ENCODE data around the gene PLVAP.

PLVAP gene

DNA sequence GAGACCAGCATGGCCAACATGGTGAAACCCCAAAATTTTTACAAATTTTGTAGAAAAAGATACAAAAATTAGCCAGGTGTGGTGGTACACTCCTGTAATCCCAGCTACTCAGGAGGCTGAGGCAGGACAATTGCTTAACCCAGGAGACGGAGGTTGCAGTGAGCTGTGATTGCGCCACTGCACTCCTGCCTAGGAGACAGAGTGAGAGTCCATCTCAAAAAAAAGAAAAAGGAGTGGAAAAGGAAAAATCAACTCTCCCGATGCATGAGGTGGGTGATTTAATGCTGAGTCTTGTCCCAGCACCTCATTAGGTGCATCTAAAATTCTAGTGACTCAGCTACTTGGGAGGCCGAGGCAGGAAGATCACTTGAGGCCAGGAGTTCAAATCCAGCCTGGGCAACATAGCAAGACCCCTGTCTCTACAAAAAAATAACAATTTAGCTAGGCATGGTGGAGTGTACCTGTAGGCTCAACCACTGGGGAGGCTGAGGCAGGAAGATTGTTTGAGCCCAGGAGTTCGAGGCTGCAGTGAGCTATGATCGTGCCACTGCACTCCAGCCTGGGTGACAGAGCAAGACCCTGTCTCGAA is 20.0 kb downstream of the PLVAP start:
- no peak for DNase-seq (ENCODE audit: low read depth)

DNA sequence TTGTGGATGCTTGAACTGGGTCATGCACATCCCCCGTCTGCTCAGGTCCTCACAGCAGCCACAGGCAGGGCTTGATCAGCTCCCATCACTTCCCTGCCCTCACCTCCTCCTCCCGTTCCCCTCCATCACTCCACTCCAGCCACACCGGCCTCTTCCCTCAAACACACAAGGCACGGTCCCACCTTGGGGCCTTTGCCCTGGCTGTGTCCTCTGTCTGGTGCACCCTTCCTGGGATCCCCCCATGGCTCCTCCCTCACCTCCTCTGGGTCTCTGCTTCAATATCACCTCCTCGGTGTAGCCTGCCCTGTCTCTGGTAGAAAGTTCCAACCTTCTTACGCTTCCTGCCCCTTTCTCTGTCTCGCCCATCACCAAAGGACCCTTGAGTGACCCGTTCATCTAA is 23.8 kb downstream of the PLVAP start:
- no peak for DNase-seq (ENCODE audit: low read depth)

DNA sequence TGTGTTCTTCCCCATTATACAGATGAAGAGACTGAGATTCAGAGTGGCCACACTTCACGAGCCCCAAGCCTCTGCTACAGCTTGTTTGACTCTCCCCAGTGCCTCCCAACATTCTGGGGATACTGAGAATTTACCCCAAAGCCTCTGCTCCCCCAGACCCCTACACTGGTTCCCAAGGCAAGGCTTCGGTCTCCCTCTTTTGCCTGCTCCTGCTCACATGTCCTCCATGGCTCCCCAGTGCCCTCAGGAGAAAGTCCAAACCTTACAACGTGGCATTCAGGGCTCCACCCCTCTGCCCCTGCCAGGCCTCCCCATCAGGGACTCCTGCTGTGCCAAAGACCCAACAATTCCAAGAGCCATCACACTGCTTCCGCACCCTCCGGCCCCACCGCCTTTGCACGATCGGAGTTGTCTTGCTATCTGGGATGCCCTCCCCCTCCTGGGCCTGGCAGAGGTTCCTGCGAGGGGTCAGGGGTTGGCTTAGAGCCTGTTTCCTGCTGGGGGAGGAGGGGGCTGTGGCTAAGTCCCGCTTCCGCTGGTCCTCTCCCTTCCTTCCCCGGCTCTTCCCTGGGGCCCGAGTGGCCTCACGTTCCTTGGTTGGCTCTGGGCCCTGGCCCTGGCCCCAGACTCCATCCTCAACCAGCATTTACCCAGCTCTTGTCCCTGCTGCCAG is 24.4 kb downstream of the PLVAP start:
- no peak for DNase-seq (ENCODE audit: low read depth)

DNA sequence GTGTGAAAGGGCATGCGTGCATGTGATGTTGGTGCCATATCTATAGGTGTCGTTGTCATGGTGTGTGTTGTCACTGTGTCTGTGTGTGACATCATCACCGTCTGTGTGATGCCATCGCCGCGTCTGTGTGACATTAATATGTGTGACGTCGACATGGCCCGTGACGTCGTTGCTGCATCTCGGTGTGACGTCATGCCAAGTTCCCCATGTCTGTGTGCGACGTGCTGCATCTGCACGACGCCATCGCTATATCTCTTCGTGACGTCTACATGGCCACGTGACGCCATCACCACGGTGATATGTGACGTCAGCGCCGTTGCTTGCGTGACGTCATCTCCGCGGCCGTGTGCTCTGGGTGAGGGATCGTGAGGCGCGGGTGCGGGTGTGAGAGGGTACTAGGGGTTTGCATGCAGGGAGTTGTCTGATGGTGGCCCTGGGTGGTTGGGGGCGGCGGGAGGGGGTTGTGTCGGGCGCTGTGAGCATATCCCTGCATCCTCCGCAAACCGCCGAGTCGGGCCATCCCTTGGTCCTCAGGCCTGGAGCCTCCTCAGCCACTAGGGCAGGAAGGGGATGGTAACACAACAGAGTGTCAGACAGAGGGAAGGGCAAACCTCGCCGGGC is 25.2 kb downstream of the PLVAP start:
- DNase-seq (ENCODE audit: low read depth) = no peak

DNA sequence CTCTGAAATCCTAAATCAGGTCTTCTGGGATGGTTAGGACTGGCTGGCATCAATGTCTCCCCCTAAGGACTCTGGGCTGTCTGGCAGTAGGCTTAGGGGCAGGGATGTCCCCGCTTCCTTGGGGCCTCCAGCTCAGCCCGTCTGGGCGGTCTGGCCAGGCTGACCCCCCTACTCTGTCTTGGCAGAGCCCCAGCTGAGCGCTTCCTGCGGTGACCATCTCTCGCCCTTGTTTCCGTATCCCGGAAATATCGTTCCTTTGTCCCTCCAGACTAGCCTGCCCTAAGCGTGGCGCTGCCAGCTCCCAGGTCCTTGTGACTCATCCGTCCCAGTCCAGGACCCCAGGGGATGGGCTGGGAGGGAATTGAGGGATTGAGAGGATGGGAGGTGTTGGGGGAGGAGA is 28.4 kb downstream of the PLVAP start:
- no peak for DNase-seq (ENCODE audit: low read depth)

DNA sequence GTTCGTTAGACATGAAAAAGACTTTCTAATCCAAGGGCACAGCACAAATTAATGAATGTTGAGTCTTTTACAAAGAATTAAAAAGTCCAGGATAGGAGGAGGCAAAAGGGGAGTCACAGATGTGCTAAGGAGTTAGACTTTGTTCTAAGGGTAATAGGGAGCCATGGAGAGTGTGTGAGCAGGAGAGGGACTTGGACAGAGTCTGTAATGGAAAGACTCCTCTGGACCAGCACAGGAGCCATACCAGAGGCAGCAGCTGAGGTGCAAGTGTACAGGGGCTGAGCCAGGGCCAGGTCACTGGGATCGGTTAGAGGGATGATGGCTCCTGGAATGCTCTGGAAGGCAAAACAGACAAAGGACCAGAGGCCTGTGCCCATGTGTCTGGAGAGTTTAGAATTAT is 29.3 kb downstream of the PLVAP start:
- DNase-seq (ENCODE audit: low read depth) = no peak

DNA sequence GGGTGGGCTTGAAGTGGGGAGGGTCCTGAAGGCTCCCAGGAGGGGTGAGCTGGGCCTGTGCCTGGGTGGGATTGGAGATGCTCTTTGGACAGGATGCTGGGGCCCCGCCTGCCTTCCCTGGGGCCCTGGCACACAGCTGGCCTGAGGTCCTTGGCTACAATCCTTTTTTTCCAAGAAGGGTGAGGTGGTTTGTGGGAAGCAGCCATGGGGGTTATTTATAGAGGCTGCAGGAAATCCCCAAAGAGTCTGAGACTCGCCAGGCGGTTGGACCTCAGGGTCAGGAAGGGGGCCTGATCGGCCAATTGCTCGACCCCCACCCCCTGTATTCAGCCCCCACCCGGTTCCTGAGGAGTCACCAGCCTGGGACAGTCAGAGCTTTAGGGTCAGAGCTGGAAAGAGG is 29.8 kb downstream of the PLVAP start:
- no peak for DNase-seq (ENCODE audit: low read depth)

DNA sequence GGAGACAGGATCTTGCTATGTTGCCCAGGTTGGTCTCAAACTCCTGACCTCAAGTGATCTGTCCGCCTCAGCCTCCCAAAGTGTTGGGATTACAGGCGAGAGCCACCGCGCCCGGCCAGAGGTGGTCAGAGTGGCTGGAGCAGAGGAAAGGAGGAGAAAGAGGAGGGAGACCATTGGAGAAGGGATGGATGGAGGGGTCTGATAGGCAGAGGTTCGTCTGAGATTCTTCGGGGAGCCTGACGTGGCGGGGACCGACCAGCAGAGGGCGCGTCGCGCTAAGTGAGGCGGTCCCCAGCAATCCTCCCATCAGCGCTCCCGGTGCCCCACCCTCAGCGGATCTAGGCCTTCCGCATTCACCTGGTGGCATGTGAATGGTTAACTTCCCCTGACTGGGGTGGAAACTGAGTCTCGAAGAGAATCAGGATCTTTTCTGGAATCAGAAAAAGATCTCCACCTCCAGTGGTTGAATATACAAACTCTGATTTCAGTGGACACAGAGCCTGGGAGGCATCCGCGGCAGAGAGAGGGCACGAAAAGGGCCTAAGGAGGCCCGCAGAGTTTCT is 31.0 kb downstream of the PLVAP start:
- no peak for DNase-seq (ENCODE audit: low read depth)

DNA sequence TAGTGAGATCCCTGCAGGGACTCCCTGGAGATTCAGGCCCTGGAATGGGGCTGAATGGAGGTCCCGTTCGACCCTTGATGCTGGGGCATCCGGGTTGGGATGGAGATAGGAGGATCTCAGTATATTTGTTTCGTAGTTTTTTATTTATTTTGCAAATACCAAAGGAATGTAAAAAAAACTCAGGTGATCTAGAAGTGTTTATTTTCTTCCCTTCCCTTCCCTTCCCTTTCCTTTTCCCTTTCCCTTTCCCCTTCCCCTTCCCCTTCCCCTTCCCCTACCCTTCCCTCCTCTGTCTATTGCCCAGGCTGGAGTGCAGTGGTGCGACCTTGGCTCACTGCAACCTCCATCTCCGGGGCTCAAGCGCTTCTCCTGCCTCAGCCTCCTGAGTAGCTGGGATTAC is 35.3 kb downstream of the PLVAP start:
- DNase-seq (ENCODE audit: low read depth) = no peak

DNA sequence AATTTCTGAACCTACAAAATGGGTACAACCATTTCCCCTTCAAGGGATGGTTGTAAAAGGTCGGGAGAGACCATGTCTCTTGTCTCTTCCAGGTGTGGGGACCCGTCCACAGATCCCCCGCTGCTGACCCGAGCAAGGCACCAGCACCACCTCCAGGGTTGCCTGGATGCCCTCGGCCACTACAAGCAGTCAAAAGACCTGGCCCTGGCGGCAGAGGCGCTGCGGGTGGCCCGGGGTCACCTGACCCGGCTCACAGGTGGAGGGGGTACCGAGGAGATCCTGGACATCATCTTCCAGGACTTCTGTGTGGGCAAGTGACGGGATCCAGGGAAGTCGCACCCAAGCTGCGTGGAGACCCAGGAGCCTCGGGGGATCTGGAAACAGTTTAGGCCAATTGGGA is 35.8 kb downstream of the PLVAP start:
- no peak for DNase-seq (ENCODE audit: low read depth)

DNA sequence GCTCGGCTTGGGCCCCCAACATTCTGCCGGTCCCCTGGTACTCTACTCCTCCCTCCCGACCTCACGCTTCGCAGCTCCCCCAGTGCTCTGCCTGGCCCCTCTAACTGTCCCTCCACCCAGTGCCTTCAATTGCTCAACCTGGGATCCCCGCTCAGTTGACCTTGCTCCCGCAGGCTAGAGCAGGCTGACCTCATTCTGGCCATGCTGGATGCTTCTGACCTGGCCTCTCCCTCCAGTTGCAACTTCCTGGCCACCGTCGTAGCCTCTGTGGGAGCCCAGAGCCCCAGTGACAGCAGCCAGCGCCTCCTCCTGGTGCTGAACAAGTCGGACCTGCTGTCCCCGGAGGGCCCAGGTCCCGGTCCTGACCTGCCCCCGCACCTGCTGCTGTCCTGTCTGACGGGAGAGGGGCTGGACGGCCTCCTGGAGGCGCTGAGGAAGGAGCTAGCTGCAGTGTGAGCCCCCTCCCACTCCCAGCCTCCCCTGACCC is 36.2 kb downstream of the PLVAP start:
- DNase-seq (ENCODE audit: low read depth) = no peak

DNA sequence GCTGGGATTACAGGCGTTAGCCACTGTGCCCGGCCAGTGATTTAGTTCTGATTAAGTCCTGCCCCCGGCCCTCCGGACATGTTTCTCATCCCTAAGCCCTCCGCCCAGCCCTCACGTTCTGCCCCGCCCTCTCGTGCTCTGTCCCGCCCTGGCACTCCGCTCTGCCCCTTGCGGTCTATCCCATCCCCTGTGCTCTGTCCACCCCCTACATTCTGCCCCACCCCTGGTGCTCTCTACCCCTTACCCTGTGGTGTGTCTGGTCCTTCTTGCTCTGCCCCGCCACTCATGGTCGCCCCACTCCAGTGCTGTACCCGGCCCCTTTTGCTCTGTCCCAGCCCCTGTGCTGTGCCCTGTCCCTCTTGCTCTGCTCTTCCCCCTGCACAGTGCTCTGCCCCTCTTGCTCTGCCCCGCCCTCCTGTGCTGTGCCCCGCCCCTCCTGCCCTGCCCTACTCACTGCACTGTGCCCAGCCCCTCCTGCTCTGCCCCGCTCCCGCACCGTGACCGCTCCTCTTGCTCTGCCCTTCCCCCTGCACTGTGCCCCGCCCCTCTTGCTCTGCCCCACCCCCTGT is 36.8 kb downstream of the PLVAP start:
- no peak for DNase-seq (ENCODE audit: low read depth)

DNA sequence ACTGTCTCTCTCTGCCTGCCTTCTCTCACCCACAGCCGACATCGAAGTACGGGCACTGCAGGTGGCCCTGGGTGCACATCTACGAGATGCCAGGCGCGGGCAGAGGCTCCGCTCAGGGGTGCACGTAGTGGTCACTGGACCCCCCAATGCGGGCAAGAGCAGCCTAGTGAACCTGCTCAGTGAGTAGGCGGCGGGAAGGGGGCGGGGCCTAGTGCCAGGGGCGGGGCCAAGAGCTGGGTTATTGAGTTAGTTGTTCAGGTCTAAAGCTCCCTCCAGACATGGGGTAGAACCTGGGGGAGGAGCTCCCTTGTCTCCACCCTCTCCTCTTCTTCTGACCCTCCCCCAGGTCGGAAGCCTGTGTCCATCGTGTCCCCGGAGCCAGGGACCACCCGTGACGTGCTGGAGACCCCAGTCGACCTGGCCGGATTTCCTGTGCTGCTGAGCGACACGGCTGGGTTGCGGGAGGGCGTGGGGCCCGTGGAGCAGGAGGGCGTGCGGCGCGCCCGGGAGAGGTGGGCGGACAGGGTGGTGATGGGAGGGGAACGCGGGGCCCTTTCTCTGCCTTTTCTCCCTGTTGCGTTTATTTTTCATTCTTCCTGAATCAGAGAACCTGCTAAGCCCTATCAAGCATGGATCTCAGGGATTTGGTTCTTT is 37.9 kb downstream of the PLVAP start:
- no peak for DNase-seq (ENCODE audit: low read depth)

DNA sequence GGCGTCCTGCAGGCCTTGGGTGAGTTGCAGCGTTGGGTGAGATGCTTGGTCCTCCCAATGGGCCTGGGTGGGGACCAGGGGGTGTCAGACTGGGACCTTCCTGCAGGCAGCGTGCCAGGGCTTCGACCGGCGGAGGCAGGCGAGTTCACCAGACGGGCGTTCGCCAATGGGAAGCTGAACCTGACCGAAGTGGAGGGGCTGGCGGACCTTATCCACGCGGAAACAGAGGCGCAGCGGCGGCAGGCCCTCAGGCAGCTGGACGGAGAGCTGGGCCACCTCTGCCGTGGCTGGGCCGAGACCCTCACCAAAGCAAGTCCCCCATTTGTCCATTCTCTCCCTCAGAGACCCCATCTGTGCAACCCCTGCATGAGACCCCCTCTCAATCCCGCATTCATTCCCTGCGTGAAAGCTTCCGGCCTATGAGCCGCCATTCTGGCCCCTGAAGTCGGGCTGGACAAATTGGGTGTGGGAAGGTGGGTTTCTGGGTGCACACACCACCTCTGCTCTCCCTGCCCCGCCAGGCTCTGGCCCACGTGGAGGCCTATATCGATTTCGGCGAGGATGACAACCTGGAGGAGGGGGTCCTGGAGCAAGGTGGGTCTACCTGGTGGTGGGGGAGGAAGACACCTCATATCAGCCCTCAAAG is 38.6 kb downstream of the PLVAP start:
- no peak for DNase-seq (ENCODE audit: low read depth)

DNA sequence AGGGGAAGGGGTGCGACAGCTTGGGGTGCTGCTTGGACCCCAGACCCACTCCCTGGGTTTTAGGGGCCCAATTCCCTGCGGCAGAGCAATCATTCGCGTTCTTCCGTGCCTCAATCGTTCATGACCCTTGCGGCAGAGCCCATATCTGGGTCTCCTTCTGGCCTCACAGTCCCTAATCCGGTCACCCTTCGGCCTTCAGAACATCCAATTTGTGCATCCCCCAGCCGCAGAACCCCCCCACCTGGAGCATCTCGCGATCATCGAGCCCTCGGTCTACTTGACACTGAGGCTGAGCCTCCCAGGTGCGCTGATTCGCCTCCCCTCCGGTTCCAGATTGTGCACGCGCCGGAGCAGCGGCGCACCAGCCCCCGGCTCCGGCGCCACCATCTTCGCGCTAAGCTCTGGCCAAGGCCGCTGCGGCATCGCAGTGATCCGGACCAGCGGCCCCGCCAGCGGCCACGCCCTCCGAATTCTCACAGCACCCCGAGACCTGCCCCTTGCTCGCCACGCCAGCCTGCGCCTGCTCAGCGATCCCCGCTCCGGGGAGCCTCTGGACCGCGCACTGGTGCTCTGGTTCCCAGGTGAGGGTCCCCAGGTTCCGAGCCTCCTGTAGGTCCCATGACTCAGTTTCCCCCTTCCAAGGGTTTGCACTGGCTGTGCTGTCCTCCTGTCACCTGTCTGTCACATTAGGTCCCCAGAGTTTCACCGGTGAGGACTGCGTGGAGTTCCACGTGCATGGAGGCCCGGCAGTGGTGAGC is 39.3 kb downstream of the PLVAP start:
- no peak for DNase-seq (ENCODE audit: low read depth)

DNA sequence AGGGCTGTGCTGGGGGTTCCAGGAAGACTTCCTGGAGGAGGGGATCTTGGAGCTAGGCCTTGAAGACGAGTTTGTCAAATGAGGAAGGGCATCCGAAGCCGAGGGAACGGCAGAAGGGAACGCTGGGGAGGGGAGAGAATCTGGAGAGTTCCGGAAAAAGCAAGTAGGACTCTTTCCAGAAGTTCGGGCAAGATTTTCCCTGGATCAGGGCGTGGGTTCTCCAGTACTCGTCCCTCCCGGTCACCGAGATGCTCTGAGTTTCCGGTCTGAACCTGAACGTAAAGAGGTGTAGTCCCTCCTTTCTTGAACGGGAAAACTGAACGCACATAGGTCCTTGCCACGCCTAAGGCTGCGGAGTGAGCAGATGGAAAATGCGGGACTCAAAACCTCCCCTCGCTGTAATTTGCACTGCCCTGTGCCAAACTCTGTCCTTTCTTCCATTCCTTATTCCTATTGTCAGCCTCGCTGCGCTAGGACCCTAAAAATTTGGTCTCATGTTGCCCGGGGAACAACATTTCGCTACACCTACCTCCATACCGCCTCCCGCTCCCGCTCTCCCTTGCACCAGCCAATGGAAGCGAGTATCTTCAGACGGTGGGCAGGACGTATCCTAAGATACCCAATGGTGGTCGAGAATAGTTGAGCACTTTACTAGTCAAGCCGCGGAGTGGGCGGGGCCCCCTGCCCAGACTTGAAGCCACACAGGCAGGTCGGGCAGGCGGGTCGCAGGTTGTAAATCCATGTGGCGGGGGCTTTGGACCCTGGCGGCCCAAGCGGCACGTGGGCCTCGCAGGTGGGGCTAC is 40.1 kb downstream of the PLVAP start, which contains the start of gene GTPBP3:
TSS of gene GTPBP3 (plus strand) at position 682 of the 803 bp plus-strand sequence. CDS start at position 741, 59 bp downstream.
- peak; percentile 96 for DNase-seq (ENCODE audit: low read depth)

DNA sequence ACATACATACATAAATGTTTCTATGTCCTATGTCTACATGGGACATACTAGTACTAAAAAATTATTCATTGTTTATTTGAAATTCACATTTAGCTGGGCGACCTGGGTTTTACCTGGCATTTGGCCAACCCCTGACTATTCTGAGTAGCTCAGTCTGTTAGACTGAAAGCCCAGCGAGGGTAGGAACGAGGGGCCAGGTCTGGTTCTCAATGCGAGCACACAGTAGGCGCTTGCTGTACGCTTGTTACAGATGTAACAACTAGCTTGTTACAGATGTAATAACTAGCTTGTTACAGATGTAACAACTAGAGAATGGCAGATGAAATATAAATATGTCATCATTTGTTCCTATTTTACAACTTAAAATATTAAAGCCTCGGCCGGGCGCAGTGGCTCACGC is 41.6 kb downstream of the PLVAP start:
- no peak for DNase-seq (ENCODE audit: low read depth)

DNA sequence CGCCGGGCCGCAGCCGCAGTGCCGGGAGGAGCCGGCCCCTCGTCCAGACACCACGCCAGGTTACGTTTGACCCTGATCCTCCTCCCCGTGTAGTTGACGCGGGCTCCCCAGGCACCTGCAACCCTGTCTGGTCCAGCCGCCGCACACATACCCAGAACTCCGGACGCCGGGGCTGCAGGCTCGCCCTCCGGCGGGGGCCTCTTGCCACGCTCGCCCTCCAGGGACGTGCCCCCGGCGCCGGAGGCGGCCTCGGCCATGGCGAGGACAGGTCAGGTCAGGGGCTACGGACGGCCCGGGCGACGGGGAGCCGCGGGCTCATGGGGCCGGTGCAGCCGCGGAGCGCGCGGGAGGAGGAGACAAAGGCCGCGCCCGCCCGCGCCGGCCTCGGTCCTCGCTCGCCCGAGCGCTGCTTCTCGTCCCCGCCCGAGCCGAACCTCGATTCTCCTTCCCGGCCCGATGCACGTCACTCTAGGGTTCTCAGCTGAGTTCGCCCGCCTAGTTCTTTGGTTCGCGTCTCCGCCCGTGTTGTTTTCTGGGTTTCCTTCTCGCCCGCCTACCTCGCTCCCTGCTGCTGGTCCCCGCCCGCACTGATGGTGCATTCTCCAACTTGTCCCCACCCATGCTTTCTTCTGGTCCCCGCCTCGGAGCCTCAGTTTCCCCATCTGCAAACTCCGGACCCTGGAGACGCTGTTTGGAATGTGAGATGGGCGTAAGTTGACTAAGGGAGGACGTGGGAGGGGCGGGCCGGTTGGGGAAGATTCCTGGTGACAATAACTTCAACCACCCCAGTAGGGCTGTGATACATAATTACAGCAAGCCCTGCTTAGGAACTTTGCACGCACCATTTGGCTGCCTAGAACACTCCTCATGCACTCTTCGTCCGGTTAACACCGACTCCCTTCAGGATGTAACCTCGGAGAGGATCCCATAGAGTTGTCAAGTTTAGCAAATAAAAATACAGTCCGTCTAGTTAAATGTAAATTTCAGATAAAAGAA is 42.4 kb downstream of the PLVAP start, which contains the start of gene ANO8:
TSS of gene ANO8 (minus strand) at position 442 of the 996 bp plus-strand sequence. CDS start at position 257, 185 bp downstream.
- peak; percentile 93 for DNase-seq (ENCODE audit: low read depth)
